Fibroblast of lung (primary cell): ENCODE results near the gene FHL1. TPM values are rescaled to one million over a fixed set of nuclear protein-coding genes. Genes with fewer than 3 reads are reported as not detected.

Experiments used
- DNase-seq, 2 donors: peaks; one replicate each; pipeline versions ENCODE4 v3.0.0 to v3.0.0-alpha.2; 2010; ENCODE audit warnings: low read depth in 2 of 2
- H2AFZ ChIP-seq: 2 replicates; pipeline ENCODE4 v1.5.1; 2012; ENCODE audit warnings: low read length, control low read depth, inconsistent platforms
- H3K27ac ChIP-seq: 2 replicates; pipeline ENCODE4 v1.5.1; 2011; ENCODE audit warnings: low read length, control low read depth; ENCODE audit not compliant: insufficient read depth
- H3K27me3 ChIP-seq: 2 replicates; pipeline ENCODE4 v1.5.1; 2011; ENCODE audit warnings: mild to moderate bottlenecking, low read length; ENCODE audit not compliant: control insufficient read depth, insufficient read depth
- H3K36me3 ChIP-seq: 2 replicates; pipeline ENCODE4 v1.5.1; 2011; ENCODE audit warnings: low read length; ENCODE audit not compliant: control insufficient read depth, insufficient read depth
- H3K4me1 ChIP-seq: 2 replicates; pipeline ENCODE4 v1.5.1; 2011; ENCODE audit warnings: low read length; ENCODE audit not compliant: control insufficient read depth, insufficient read depth; ENCODE audit errors: extremely low read depth
- H3K4me2 ChIP-seq: 2 replicates; pipeline ENCODE4 v1.5.1; 2011; ENCODE audit warnings: low read length, control low read depth; ENCODE audit not compliant: insufficient read depth; ENCODE audit errors: extremely low read depth
- H3K4me3 ChIP-seq, 4 experiments: fragments of 200-600 bp in 1 of 4; sonication (generic) in 1 of 4; replicated peaks in 1 of 4; 2 replicates each; pipeline ENCODE4 v1.5.1; 2011 to 2016; ENCODE audit warnings: low read length in 4 of 4, low read depth in 3 of 4, mild to moderate bottlenecking in 3 of 4, control low read depth in 2 of 4, inconsistent platforms in 1 of 4, mixed read lengths in 1 of 4; ENCODE audit not compliant: insufficient read depth in 1 of 4; ENCODE audit errors: control extremely low read depth in 1 of 4
- H3K79me2 ChIP-seq: 2 replicates; pipeline ENCODE4 v1.5.1; 2012; ENCODE audit warnings: mild to moderate bottlenecking, low read length, inconsistent platforms; ENCODE audit not compliant: control insufficient read depth, insufficient read depth
- H3K9ac ChIP-seq: 2 replicates; pipeline ENCODE4 v1.5.1; 2011; ENCODE audit warnings: mild to moderate bottlenecking, low read length, control low read depth; ENCODE audit not compliant: insufficient read depth
- H3K9me3 ChIP-seq: 2 replicates; pipeline ENCODE4 v1.5.1; 2012; ENCODE audit warnings: low read depth, low read length; ENCODE audit not compliant: control insufficient read depth, insufficient read depth
- H4K20me1 ChIP-seq: 2 replicates; pipeline ENCODE4 v1.5.1; 2011; ENCODE audit warnings: low read length; ENCODE audit not compliant: control insufficient read depth, insufficient read depth; ENCODE audit errors: extremely low read depth
- EZH2 ChIP-seq: IDR thresholded peaks from 2 replicates; pipeline ENCODE4 v1.5.1; 2012; ENCODE audit warnings: low read length, control low read depth, mild to moderate bottlenecking; ENCODE audit errors: missing control alignments
- polyA plus RNA-seq, 2 donors: library from polyadenylated mRNA; depleted of rRNA in 1 of 2; stranded (reverse) in 1 of 2; unstranded in 1 of 2; fragments of >200 nt; gene quantifications; 2 replicates each; pipeline ENCODE4 v1.2.1, GENCODE V29; 2011 to 2012; ENCODE audit warnings: missing spikeins in 1 of 2
- total RNA-seq: library from RNA; depleted of rRNA; stranded (reverse); fragments of >200 nt; gene quantifications from 2 replicates; pipeline ENCODE4 v1.2.1, GENCODE V29; 2014
- TF ChIP-seq, protein P1 (sequence below), 2 donors: IDR thresholded peaks in 1 of 2; conservative IDR thresholded peaks in 1 of 2; 1 replicate in 1 of 2; 2 replicates in 1 of 2; pipeline ENCODE4 v1.5.1; 2011 to 2012; ENCODE audit warnings: low read length in 2 of 2, control low read depth in 1 of 2, inconsistent platforms in 1 of 2, low read depth in 1 of 2, mild to moderate bottlenecking in 1 of 2

FHL1 gene
- total and polyA plus RNA-seq, 2 donors (not counting 1 experiment from before 2014, with no cell fraction given): 180 to 627 TPM

DNA sequence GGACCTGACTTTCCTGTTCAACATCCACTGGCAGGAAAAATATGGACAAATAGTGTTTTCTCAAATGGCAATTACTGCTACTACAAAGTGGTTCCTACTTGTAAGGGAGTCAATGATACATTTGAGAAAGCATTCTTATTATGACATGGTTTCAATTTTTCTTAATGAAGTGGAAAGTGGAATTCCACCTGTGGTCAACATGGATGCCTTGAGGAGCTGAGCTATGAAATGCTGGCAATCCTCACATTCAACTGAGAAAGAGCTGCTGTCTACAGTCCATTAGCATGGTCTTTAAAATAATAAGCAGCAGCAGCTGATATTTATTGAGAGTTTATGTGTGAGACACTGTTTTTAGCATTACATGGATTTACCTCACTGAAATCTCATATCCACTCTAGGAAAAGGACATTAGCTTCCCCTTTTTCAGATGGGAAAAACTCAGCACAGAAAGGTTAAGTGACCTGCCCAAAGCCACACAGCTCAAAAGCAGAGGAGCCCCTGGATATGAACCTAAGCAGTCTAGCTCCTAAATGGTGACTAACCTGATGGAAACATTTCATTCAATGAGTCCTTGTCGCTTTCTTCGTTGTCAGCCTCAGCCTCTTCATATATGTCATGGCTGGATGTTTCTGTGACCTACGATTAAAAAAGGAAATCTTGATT lies 74.6 kb downstream of the FHL1 start:
- Histone ChIP-seq H3K27ac (no peak overlapping the region), H4K20me1 (no peaks in the 10 kb centered on the region), H3K36me3 (peaks cover 6% of the 10 kb centered on the region), H3K9me3 (no peaks in the 10 kb centered on the region), H3K79me2 (no peaks in the 10 kb centered on the region), H3K27me3 (no peaks in the 10 kb centered on the region), H3K4me3 (no peak overlapping the region), H3K9ac (no peak overlapping the region), H3K4me2 (no peak overlapping the region), H3K4me1 (no peaks in the 10 kb centered on the region), H2AFZ (no peak overlapping the region)
- TF ChIP-seq EZH2: no peak
- TF ChIP-seq, protein P1, sequence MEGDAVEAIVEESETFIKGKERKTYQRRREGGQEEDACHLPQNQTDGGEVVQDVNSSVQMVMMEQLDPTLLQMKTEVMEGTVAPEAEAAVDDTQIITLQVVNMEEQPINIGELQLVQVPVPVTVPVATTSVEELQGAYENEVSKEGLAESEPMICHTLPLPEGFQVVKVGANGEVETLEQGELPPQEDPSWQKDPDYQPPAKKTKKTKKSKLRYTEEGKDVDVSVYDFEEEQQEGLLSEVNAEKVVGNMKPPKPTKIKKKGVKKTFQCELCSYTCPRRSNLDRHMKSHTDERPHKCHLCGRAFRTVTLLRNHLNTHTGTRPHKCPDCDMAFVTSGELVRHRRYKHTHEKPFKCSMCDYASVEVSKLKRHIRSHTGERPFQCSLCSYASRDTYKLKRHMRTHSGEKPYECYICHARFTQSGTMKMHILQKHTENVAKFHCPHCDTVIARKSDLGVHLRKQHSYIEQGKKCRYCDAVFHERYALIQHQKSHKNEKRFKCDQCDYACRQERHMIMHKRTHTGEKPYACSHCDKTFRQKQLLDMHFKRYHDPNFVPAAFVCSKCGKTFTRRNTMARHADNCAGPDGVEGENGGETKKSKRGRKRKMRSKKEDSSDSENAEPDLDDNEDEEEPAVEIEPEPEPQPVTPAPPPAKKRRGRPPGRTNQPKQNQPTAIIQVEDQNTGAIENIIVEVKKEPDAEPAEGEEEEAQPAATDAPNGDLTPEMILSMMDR (conservative IDR thresholded peaks at IDR 0.05 in 1 of 2, IDR thresholded peaks at IDR 0.05 in 1 of 2; ENCODE audit: low read depth in 1 of 2, low read length in 2 of 2): no peak
- DNase-seq: peak in 1 of 2 donors; percentile 53

DNA sequence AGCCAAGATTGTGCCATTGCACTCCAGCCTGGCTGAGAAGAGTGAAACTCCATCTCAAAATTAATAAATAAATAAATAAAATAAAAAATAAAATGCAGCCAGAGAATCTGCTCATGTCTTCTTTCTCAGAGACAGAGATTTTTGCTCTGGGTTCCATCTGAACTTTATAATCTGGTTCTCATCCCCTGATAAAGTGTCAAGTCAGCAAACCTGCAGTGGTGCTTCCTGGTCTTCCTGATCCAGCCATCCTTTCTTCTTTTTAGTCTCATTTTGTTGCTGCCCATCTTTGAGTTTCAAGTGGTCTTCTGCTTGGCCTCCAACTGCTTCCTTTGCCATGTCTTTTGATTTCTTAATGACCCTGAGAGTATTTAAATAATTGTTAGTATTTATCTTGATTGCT lies 79.7 kb downstream of the FHL1 start:
- Histone ChIP-seq H4K20me1 (no peaks in the 10 kb centered on the region), H3K9ac (no peak overlapping the region), H3K9me3 (no peaks in the 10 kb centered on the region), H3K27ac (no peak overlapping the region), H3K4me2 (no peak overlapping the region), H3K36me3 (peaks cover 6% of the 10 kb centered on the region), H3K4me1 (no peaks in the 10 kb centered on the region), H3K27me3 (no peaks in the 10 kb centered on the region), H3K79me2 (no peaks in the 10 kb centered on the region), H2AFZ (no peak overlapping the region), H3K4me3 (no peak overlapping the region)
- no peak for DNase-seq
- TF ChIP-seq, protein P1 (conservative IDR thresholded peaks at IDR 0.05 in 1 of 2, IDR thresholded peaks at IDR 0.05 in 1 of 2; ENCODE audit: low read depth in 1 of 2, low read length in 2 of 2): no peak
- TF ChIP-seq EZH2: no peak

DNA sequence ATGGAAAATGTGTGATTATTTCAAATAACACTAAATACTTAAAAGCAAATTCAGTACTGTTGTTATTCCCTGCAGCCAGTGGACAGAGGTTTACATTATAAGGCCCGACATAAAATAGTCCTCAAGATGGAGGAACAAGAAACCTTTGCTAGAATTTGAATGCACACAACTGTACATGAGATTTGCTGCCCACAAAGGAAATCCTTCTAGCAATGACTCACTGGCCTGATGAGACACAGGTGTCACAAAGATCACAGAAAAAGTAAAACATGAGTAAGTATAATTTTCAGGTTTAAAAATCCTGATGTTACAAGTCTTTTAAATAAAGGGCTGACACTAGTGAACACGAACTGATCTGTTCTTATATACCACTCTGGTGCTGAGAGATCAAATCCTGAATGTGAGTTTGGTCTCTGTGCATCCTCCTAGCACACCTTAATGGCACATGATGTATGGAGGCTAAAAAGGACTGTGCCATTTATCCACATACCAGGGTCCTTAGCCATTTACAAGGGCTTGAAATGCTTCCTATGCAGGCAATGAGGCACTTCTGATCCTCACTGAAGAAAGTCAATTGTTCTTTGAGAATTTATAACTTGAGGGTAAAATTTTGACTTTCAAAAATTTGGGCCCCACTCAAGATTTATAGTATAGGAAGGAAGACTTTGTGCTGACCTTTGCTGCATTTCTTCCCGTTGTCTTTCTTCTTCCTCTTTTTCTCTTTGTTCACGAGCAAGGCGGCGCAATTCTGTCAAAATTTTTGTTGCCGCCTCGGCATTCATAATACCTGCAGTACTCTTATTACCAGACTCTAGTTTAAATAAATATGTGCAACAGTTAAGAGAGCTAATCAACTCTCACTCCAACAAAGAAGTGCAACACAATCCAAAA lies 80.9 kb downstream of the FHL1 start:
- Histone ChIP-seq H3K79me2 (no peaks in the 10 kb centered on the region), H2AFZ (no peak overlapping the region), H3K9me3 (no peaks in the 10 kb centered on the region), H3K4me2 (no peak overlapping the region), H3K9ac (no peak overlapping the region), H4K20me1 (no peaks in the 10 kb centered on the region), H3K27me3 (no peaks in the 10 kb centered on the region), H3K36me3 (peaks cover 6% of the 10 kb centered on the region), H3K27ac (no peak overlapping the region), H3K4me3 (no peak overlapping the region), H3K4me1 (no peaks in the 10 kb centered on the region)
- TF ChIP-seq, protein P1 (conservative IDR thresholded peaks at IDR 0.05 in 1 of 2, IDR thresholded peaks at IDR 0.05 in 1 of 2; ENCODE audit: low read depth in 1 of 2, low read length in 2 of 2): no peak
- TF ChIP-seq EZH2: no peak
- DNase-seq: no peak
